ENCODE results near the gene SEC24D. TPM values are rescaled to one million over a fixed set of nuclear protein-coding genes. Genes with fewer than 3 reads are reported as not detected.
A peak's percentile ranks its signal among the peaks of the same experiment; 100 is the strongest.

SEC24D gene
- total RNA-seq, 4 donors from 2014 or later, result 47.4 to 54.9 (median 52.8) TPM

GRCh38 chr4:118767109-118767508 lies 68.8 kb downstream of the SEC24D start:
- no peak for TF ChIP-seq CTCF (IDR thresholded peaks at IDR 0.05)
- ATAC-seq (ENCODE audit: low FRiP score) (no peak), DNase-seq (ENCODE audit: low spot score) (no peak)

GRCh38 chr4:118765399-118765798 lies 70.5 kb downstream of the SEC24D start:
- no peak for TF ChIP-seq CTCF (IDR thresholded peaks at IDR 0.05)
- ATAC-seq (ENCODE audit: low FRiP score) (peak; percentile 82), DNase-seq (ENCODE audit: low spot score) (no peak)

- no peak for TF ChIP-seq CTCF (IDR thresholded peaks at IDR 0.05)
- DNase-seq (ENCODE audit: low spot score) (no peak), ATAC-seq (ENCODE audit: low FRiP score) (peak; percentile 35)
Measured at GRCh38 chr4:118762730-118763477, 73.0 kb downstream of the SEC24D start.

GRCh38 chr4:118762155-118762554 lies 73.8 kb downstream of the SEC24D start:
- no peak for TF ChIP-seq CTCF (IDR thresholded peaks at IDR 0.05)
- DNase-seq (ENCODE audit: low spot score) (no peak), ATAC-seq (ENCODE audit: low FRiP score) (no peak)

- no peak for TF ChIP-seq CTCF (IDR thresholded peaks at IDR 0.05)
- ATAC-seq (ENCODE audit: low FRiP score), result no peak
- no peak for DNase-seq (ENCODE audit: low spot score)
Measured at GRCh38 chr4:118761397-118762016, 74.4 kb downstream of the SEC24D start.

GRCh38 chr4:118760493-118760892 lies 75.4 kb downstream of the SEC24D start:
- TF ChIP-seq CTCF (IDR thresholded peaks at IDR 0.05), result no peak
- ATAC-seq (ENCODE audit: low FRiP score) (no peak), DNase-seq (ENCODE audit: low spot score) (no peak)

GRCh38 chr4:118760092-118760491 lies 75.8 kb downstream of the SEC24D start:
- DNase-seq (ENCODE audit: low spot score) (no peak), ATAC-seq (ENCODE audit: low FRiP score) (no peak)
- no peak for TF ChIP-seq CTCF (IDR thresholded peaks at IDR 0.05)
